HG02981 (cell line): Measurements from ENCODE around the gene SYNE3.

ENCODE experiments used
- ATAC-seq: cut with Tn5 transposase; IDR thresholded peaks from one replicate; pipeline ENCODE4 v1.9.1; 2021; ENCODE audit warnings: mild to moderate bottlenecking, moderate library complexity; ENCODE audit not compliant: unreplicated experiment

The SYNE3 gene

GRCh38 chr14:95516554-95517181, at the start of gene SYNE3:
Gene SYNE3, minus strand, starts transcription at chr14:95516650. Its CDS starts 40,829 bp downstream, at chr14:95475821.
- peak; percentile 35 for ATAC-seq

GRCh38 chr14:95564060-95564459, 47.6 kb upstream of the SYNE3 start:
- no peak for ATAC-seq

- ATAC-seq = no peak
These were observed 46.6 kb upstream of the SYNE3 start for GRCh38 chr14:95562892-95563685.

GRCh38 chr14:95561001-95561412, 44.6 kb upstream of the SYNE3 start:
- peak; percentile 90 for ATAC-seq

- ATAC-seq = no peak
These were observed 42.8 kb upstream of the SYNE3 start for GRCh38 chr14:95559203-95559602.

GRCh38 chr14:95557832-95558231, 41.4 kb upstream of the SYNE3 start:
- ATAC-seq = no peak

- ATAC-seq = no peak
These were observed 40.8 kb upstream of the SYNE3 start for GRCh38 chr14:95557291-95557690.

GRCh38 chr14:95555053-95555452, 38.6 kb upstream of the SYNE3 start:
- no peak for ATAC-seq

- ATAC-seq = no peak
These were observed 36.7 kb upstream of the SYNE3 start for GRCh38 chr14:95553141-95553540.

- no peak for ATAC-seq
These were observed 35.0 kb upstream of the SYNE3 start for GRCh38 chr14:95551435-95551834.

- ATAC-seq = no peak
These were observed 33.5 kb upstream of the SYNE3 start for GRCh38 chr14:95549656-95550585.

GRCh38 chr14:95548328-95548929, 32.0 kb upstream of the SYNE3 start:
- no peak for ATAC-seq

GRCh38 chr14:95547626-95548327, 31.3 kb upstream of the SYNE3 start:
- ATAC-seq = no peak

GRCh38 chr14:95547272-95547625, 30.8 kb upstream of the SYNE3 start:
- no peak for ATAC-seq

GRCh38 chr14:95545515-95546168, 29.2 kb upstream of the SYNE3 start:
- ATAC-seq = no peak

- no peak for ATAC-seq
These were observed 28.1 kb upstream of the SYNE3 start for GRCh38 chr14:95544588-95544987.

- ATAC-seq = no peak
These were observed 26.6 kb upstream of the SYNE3 start for GRCh38 chr14:95543021-95543420.

- ATAC-seq = no peak
These were observed 25.8 kb upstream of the SYNE3 start for GRCh38 chr14:95541932-95542930.

GRCh38 chr14:95541346-95541745, 24.9 kb upstream of the SYNE3 start:
- no peak for ATAC-seq
